Heart right ventricle (tissue), 16 donors: ENCODE results near the gene VWA5B2. TPM values are rescaled to one million over a fixed set of nuclear protein-coding genes. Genes with fewer than 3 reads are reported as not detected.

Experiments used
- ATAC-seq, 8 donors: fragments of 200-7000 bp; cut with Tn5 transposase; one replicate each; pipeline ENCODE4 v1.9.1; 2020; ENCODE audit warnings: mild to moderate bottlenecking in 8 of 8, moderate library complexity in 8 of 8, moderate number of reproducible peaks in 1 of 8
- DNase-seq, 2 donors: peaks; one replicate each; pipeline ENCODE4 v3.0.0-alpha.2; 2020
- H3K27ac ChIP-seq, 10 donors: fragments of 200-600 bp; sonication (generic) in 2 of 10; one replicate each; pipeline versions ENCODE4 v1.5.0 to v1.8.0; 2020 to 2022; ENCODE audit warnings: mild to moderate bottlenecking in 3 of 10
- H3K27me3 ChIP-seq, 7 donors: fragments of 200-600 bp; one replicate each; pipeline ENCODE4 v1.8.0; 2021 to 2022; ENCODE audit warnings: mild to moderate bottlenecking in 2 of 7
- H3K36me3 ChIP-seq, 9 donors: fragments of 200-600 bp; sonication (generic) in 1 of 9; one replicate each; pipeline versions ENCODE4 v1.5.0 to v1.8.0; 2020 to 2022; ENCODE audit warnings: mild to moderate bottlenecking in 2 of 9
- H3K4me1 ChIP-seq, 9 donors: fragments of 200-600 bp; sonication (generic) in 1 of 9; one replicate each; pipeline versions ENCODE4 v1.5.0 to v1.8.0; 2020 to 2022; ENCODE audit warnings: mild to moderate bottlenecking in 4 of 9
- H3K4me3 ChIP-seq, 10 donors: fragments of 200-600 bp; sonication (generic) in 2 of 10; one replicate each; pipeline versions ENCODE4 v1.5.0 to v1.8.0; 2020 to 2022; ENCODE audit warnings: mild to moderate bottlenecking in 7 of 10, moderate library complexity in 2 of 10
- H3K9me3 ChIP-seq, 11 donors: fragments of 200-600 bp in 10 of 11; sonication (generic) in 2 of 11; one replicate each; pipeline versions ENCODE4 v1.5.0 to v1.8.0; 2013 to 2022; ENCODE audit warnings: mild to moderate bottlenecking in 2 of 11, control low read depth in 1 of 11, moderate library complexity in 1 of 11
- WGBS, 2 donors: extraction: QIAGEN DNeasy Blood & Tissue Kit; methylation state at CpG; one replicate each; pipeline ENCODE4 v1.1.7; 2013; ENCODE audit warnings: inconsistent platforms in 1 of 2; 5-methylcytosine and 5-hydroxymethylcytosine counted together
- intact Hi-C, 10 donors: fragments of 100-400 bp; cut with DNase I; formaldehyde crosslinking; loops; one replicate each; pipeline versions ENCODE4 v1.11.1 to v1.14.2; 2022
- microRNA-seq, 2 donors: library from miRNA; unstranded; fragments of <30 nt; microRNA quantifications; one replicate each; pipeline ENCODE4 v1.2.0, GENCODE V29; 2021
- polyA plus RNA-seq, 2 donors: library from polyadenylated mRNA; stranded (reverse); fragments of 200-250 nt; gene quantifications; one replicate each; pipeline ENCODE4 v1.2.3, GENCODE V29; 2013
- total RNA-seq, 10 donors: library from RNA; stranded (reverse); fragmentation: NEBNext Ultra II Directional in 3 of 10; extraction: Animal tissue kit (Norgen Biotek cat#: 25700) in 3 of 10; gene quantifications; one replicate each; pipeline versions ENCODE4 v1.2.1 to v1.2.4, GENCODE V29; 2021 to 2023
- TF ChIP-seq, protein P1 (sequence below), 9 donors: fragments of 200-600 bp; sonication (generic) in 2 of 9; IDR thresholded peaks; one replicate each; pipeline versions ENCODE4 v1.5.0 to v1.8.0; 2021 to 2022; ENCODE audit warnings: antibody characterized with exemption in 9 of 9, mild to moderate bottlenecking in 5 of 9, moderate library complexity in 1 of 9
- donor health status: Arrhythmogenic right ventricular cardiomyopathy.
- donor health status: ischemic (EF 13 %, LVEDD 7.1; RV severe dilation, severe dysfunction).
- donor health status: healthy with polysubstance abuse.
- donor health status: DM: no; HTN: yes; CAD: no.
- donor health status: DM: no; HTN: no; CAD: no.
- donor health status: ischemic (EF 25% LVEDD 6.9; RV normal size, moderate dysfunction).
- donor health status: ischemic (EF 25% LVEDD 5.7; RV mildly dilated, moderate dysfunction).
- donor health status: healthy.
- donor health status: DM: yes; HTN: yes; CAD: no.
- donor health status: Ischemic cardiomyopathy.
- donor health status: ischemic (EF 35%, LVEDD 5.7; RV mildly dilated, moderate dysfunction).
- donor health status: nonischemic (EF 11% LVEDD 7.7; RV severe dilation, severe dysfunction).
- donor health status: DM: yes; HTN: yes; CAD: no.
- donor health status: PGD.
- donor health status: ischemic (EF 29% LVEDD 5.4; RV normal size, mild dysfunction).
- donor health status: nonischemic (EF 23%, LVEDD 6.1; RV moderate dilation, normal function).

VWA5B2 gene
- total and polyA plus RNA-seq, 12 donors = 0.03 to 0.09 TPM; not detected in 10

DNA sequence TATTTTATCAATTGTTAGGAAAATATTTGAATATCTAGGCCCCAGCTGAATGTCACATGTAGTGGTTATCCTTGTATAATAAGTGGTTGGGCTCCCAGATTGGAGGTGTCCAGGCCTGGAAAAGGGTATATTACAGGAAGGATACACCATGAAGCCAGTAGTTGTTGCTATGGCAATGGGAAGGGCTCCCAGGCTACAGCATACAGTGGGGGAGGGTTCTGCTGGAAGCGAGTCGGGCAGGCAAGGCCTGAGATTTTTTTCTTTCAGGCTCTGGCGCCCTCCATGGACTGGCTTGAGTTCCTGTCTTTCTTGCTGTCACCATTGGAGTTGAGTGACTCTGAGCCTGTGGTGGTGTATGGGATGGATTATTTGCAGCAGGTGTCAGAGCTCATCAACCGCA, 55.3 kb downstream of the VWA5B2 start:
- H3K27me3 ChIP-seq = peaks cover 0 to 23% (median 6%) of the 10 kb centered on the region in 7 donors
- H3K4me1 ChIP-seq = peaks cover 0 to 8% (median 0%) of the 10 kb centered on the region in 9 donors
- H3K27ac ChIP-seq = no peak overlapping the region
- TF ChIP-seq, protein P1, sequence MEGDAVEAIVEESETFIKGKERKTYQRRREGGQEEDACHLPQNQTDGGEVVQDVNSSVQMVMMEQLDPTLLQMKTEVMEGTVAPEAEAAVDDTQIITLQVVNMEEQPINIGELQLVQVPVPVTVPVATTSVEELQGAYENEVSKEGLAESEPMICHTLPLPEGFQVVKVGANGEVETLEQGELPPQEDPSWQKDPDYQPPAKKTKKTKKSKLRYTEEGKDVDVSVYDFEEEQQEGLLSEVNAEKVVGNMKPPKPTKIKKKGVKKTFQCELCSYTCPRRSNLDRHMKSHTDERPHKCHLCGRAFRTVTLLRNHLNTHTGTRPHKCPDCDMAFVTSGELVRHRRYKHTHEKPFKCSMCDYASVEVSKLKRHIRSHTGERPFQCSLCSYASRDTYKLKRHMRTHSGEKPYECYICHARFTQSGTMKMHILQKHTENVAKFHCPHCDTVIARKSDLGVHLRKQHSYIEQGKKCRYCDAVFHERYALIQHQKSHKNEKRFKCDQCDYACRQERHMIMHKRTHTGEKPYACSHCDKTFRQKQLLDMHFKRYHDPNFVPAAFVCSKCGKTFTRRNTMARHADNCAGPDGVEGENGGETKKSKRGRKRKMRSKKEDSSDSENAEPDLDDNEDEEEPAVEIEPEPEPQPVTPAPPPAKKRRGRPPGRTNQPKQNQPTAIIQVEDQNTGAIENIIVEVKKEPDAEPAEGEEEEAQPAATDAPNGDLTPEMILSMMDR (IDR thresholded peaks at IDR 0.05) = peak in 6 of 9 donors; percentile 29 to 56 (median 44)
- H3K4me3 ChIP-seq = no peak overlapping the region
- DNase-seq = peak in 1 of 2 donors; percentile 70
- no peaks in the 10 kb centered on the region for H3K9me3 ChIP-seq
- peak; percentile 75 to 87 (median 82) for ATAC-seq
- WGBS, 2 donors = 20 to 27% methylated on average over 4 of the region's 4 CpGs
- no peaks in the 10 kb centered on the region for H3K36me3 ChIP-seq
- intact Hi-C loops = loop anchor here in 5 of 10 donors (5.0 to 10.0 kb wide), 2 partner anchors 387 to 390 kb away; no protein-coding TSS in a partner anchor

DNA sequence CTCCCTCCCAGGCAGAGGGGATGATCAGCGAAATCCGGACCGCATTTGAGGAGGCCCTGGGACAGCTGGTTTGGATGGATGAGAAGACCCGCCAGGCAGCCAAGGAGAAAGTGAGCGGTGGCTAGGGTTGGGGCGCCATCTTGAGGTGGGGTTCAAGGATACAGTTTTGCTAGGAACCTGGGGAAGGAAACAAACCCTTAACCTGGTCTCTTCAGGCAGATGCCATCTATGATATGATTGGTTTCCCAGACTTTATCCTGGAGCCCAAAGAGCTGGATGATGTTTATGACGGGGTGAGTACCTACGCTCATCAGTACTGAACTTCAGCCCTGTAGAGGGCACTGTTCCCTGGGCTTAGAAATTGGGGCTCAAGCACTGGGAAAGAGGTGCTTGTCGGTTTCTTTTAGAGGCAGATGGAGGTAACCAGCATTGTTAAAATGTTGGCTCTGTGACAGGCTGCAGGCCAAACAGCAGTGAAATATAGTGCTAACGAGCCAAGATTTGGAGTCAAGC, 60.1 kb downstream of the VWA5B2 start:
- TF ChIP-seq, protein P1 (IDR thresholded peaks at IDR 0.05) = peak in 8 of 9 donors; percentile 26 to 72 (median 59)
- intact Hi-C loops = loop anchor here in 5 of 10 donors (5.0 to 10.0 kb wide), 2 partner anchors 392 to 395 kb away; no protein-coding TSS in a partner anchor
- no peaks in the 10 kb centered on the region for H3K9me3 ChIP-seq
- H3K36me3 ChIP-seq = no peaks in the 10 kb centered on the region
- no peak overlapping the region for H3K27ac ChIP-seq
- ATAC-seq (peak in 4 of 8 donors; percentile 27 to 61 (median 42)), DNase-seq (peak; percentile 34 to 35)
- 8 to 11% methylated on average over 10 of the region's 10 CpGs for WGBS, 2 donors
- H3K4me1 ChIP-seq = peaks cover 0 to 7% (median 0%) of the 10 kb centered on the region in 9 donors
- H3K27me3 ChIP-seq = peaks cover 0 to 23% (median 6%) of the 10 kb centered on the region in 7 donors
- no peak overlapping the region for H3K4me3 ChIP-seq

GRCh38 chr3:184290331-184290730, 60.9 kb downstream of the VWA5B2 start:
- intact Hi-C loops = loop anchor here in 1 of 10 donors (10.0 kb wide), 1 partner anchor 396 kb away; no protein-coding TSS in a partner anchor
- no peak for ATAC-seq

GRCh38 chr3:184291044-184291737, 61.8 kb downstream of the VWA5B2 start:
- TF ChIP-seq, protein P1 (IDR thresholded peaks at IDR 0.05) = no peak
- no peak overlapping the region for H3K27ac ChIP-seq
- peaks cover 0 to 23% (median 6%) of the 10 kb centered on the region in 7 donors for H3K27me3 ChIP-seq
- no peaks in the 10 kb centered on the region for H3K9me3 ChIP-seq
- ATAC-seq = peak in 1 of 8 donors; percentile 23
- DNase-seq = no peak
- 88 to 89% methylated on average over 22 of the region's 22 CpGs for WGBS, 2 donors
- no peaks in the 10 kb centered on the region for H3K4me1 ChIP-seq
- H3K36me3 ChIP-seq = no peaks in the 10 kb centered on the region
- no peak overlapping the region for H3K4me3 ChIP-seq
- intact Hi-C loops = loop anchor here in 1 of 10 donors (10.0 kb wide), 1 partner anchor 396 kb away; no protein-coding TSS in a partner anchor

More at GRCh38 chr3:184290331-184290730, 60.9 kb downstream of the VWA5B2 start:
- TF ChIP-seq, protein P1 (IDR thresholded peaks at IDR 0.05) = no peak
- H3K27ac ChIP-seq = no peak overlapping the region
- H3K4me1 ChIP-seq = no peaks in the 10 kb centered on the region
- no peaks in the 10 kb centered on the region for H3K36me3 ChIP-seq
- H3K4me3 ChIP-seq = no peak overlapping the region
- no peaks in the 10 kb centered on the region for H3K9me3 ChIP-seq
- WGBS, 2 donors = 77 to 87% methylated on average over 10 of the region's 10 CpGs
- peaks cover 0 to 23% (median 6%) of the 10 kb centered on the region in 7 donors for H3K27me3 ChIP-seq
- no peak for DNase-seq

Small RNA genes within 50 kb of the gene (microRNA-seq; reads per million reads assigned to microRNA genes)
- 0 to 1.0 reads per million in 2 donors for gene MIR1224

Other genes starting within 250 kb of the VWA5B2 start
- 10 to 100 TPM; 26.0 to 89.6 (median 40.9) TPM for gene ABCC5, start 211.7 kb upstream of the VWA5B2 start, total RNA-seq
- 10 to 100 TPM; 12.1 to 70.0 TPM for gene ABCC5, start 211.7 kb upstream of the VWA5B2 start, polyA plus RNA-seq
- not detected for gene HTR3D, start 197.8 kb upstream of the VWA5B2 start, total RNA-seq
- not detected for gene HTR3D, start 197.8 kb upstream of the VWA5B2 start, polyA plus RNA-seq
- not detected for gene HTR3C, start 176.5 kb upstream of the VWA5B2 start, total RNA-seq
- not detected for gene HTR3C, start 176.5 kb upstream of the VWA5B2 start, polyA plus RNA-seq
- gene HTR3E, start 132.5 kb upstream of the VWA5B2 start, total RNA-seq = not detected
- not detected for gene HTR3E, start 132.5 kb upstream of the VWA5B2 start, polyA plus RNA-seq
- 10 to 100 TPM; 26.8 to 37.3 (median 31.6) TPM for gene EIF2B5, start 94.2 kb upstream of the VWA5B2 start, total RNA-seq
- gene EIF2B5, start 94.2 kb upstream of the VWA5B2 start, polyA plus RNA-seq = 10 to 100 TPM; 30.6 to 44.6 TPM
- 10 to 100 TPM; 52.6 to 81.7 (median 68.6) TPM for gene DVL3, start 74.2 kb upstream of the VWA5B2 start, total RNA-seq
- 10 to 100 TPM; 37.5 to 42.0 TPM for gene DVL3, start 74.2 kb upstream of the VWA5B2 start, polyA plus RNA-seq
- gene AP2M1, start 54.7 kb upstream of the VWA5B2 start, total RNA-seq = 100 to 1,000 TPM; 263 to 371 (median 321) TPM
- 100 to 1,000 TPM; 187 to 390 TPM for gene AP2M1, start 54.7 kb upstream of the VWA5B2 start, polyA plus RNA-seq
- gene ABCF3, start 43.4 kb upstream of the VWA5B2 start, total RNA-seq = 10 to 100 TPM; 60.1 to 90.7 (median 68.3) TPM
- 10 to 100 TPM; 78.0 to 87.9 TPM for gene ABCF3, start 43.4 kb upstream of the VWA5B2 start, polyA plus RNA-seq
- 10 to 100 TPM; 10.7 to 25.1 (median 13.3) TPM for gene ALG3, start 19.4 kb downstream of the VWA5B2 start, total RNA-seq
- 10 to 100 TPM; 16.8 to 63.6 TPM for gene ALG3, start 19.4 kb downstream of the VWA5B2 start, polyA plus RNA-seq
- gene EEF1AKMT4, start 20.1 kb downstream of the VWA5B2 start, total RNA-seq = 1 to 10 TPM in 7 of 10 donors, under 1 TPM in 3; 0.49 to 2.3 (median 1.1) TPM
- gene EEF1AKMT4, start 20.1 kb downstream of the VWA5B2 start, polyA plus RNA-seq = 10 to 100 TPM in 1 of 2 donors, under 1 TPM in 1; 0.95 to 19.4 TPM
- gene CAMK2N2, start 32.0 kb downstream of the VWA5B2 start, total RNA-seq = under 1 TPM in 3 of 10 donors, not detected in 7; 0.20 to 0.30 (median 0.25) TPM
- gene CAMK2N2, start 32.0 kb downstream of the VWA5B2 start, polyA plus RNA-seq = under 1 TPM in 1 of 2 donors, not detected in 1; 0.12 TPM
- under 1 TPM in 2 of 10 donors, not detected in 8; 0.20 to 0.28 TPM for gene ECE2, start 46.4 kb downstream of the VWA5B2 start, total RNA-seq
- gene ECE2, start 46.4 kb downstream of the VWA5B2 start, polyA plus RNA-seq = not detected
- 100 to 1,000 TPM; 210 to 254 (median 231) TPM for gene PSMD2, start 69.7 kb downstream of the VWA5B2 start, total RNA-seq
- 100 to 1,000 TPM in 1 of 2 donors, 10 to 100 TPM in 1; 49.0 to 288 TPM for gene PSMD2, start 69.7 kb downstream of the VWA5B2 start, polyA plus RNA-seq
- 100 to 1,000 TPM; 203 to 316 (median 209) TPM for gene EIF4G1, start 85.0 kb downstream of the VWA5B2 start, total RNA-seq
- 100 to 1,000 TPM; 142 to 277 TPM for gene EIF4G1, start 85.0 kb downstream of the VWA5B2 start, polyA plus RNA-seq
- 10 to 100 TPM; 23.0 to 36.5 (median 26.7) TPM for gene FAM131A, start 108.0 kb downstream of the VWA5B2 start, total RNA-seq
- 10 to 100 TPM; 21.6 to 32.5 TPM for gene FAM131A, start 108.0 kb downstream of the VWA5B2 start, polyA plus RNA-seq
- 1 to 10 TPM; 1.3 to 3.0 (median 2.4) TPM for gene CLCN2, start 132.0 kb downstream of the VWA5B2 start, total RNA-seq
- 1 to 10 TPM; 1.6 to 8.4 TPM for gene CLCN2, start 132.0 kb downstream of the VWA5B2 start, polyA plus RNA-seq
- 10 to 100 TPM; 17.4 to 31.0 (median 22.9) TPM for gene POLR2H, start 132.1 kb downstream of the VWA5B2 start, total RNA-seq
- gene POLR2H, start 132.1 kb downstream of the VWA5B2 start, polyA plus RNA-seq = 10 to 100 TPM; 55.1 to 63.7 TPM
- 1 to 10 TPM in 2 of 10 donors, under 1 TPM in 5, not detected in 3; 0.16 to 1.3 (median 0.56) TPM for gene THPO, start 148.6 kb downstream of the VWA5B2 start, total RNA-seq
- gene THPO, start 148.6 kb downstream of the VWA5B2 start, polyA plus RNA-seq = 1 to 10 TPM in 1 of 2 donors, under 1 TPM in 1; 0.30 to 1.0 TPM
- 10 to 100 TPM in 1 of 10 donors, 1 to 10 TPM in 9; 1.4 to 10.9 (median 3.7) TPM for gene CHRD, start 150.5 kb downstream of the VWA5B2 start, total RNA-seq
- gene CHRD, start 150.5 kb downstream of the VWA5B2 start, polyA plus RNA-seq = 10 to 100 TPM in 1 of 2 donors, 1 to 10 TPM in 1; 7.5 to 17.3 TPM